HEK293 (cell line): Measurements from ENCODE around the gene RGS19.

ENCODE experiments used
- CTCF ChIA-PET: fragments of 350-600 bp; formaldehyde crosslinking; extraction: SDS; loops from one replicate; lab custom pipeline; 2021; ENCODE audit warnings: antibody characterized with exemption; lab: Yijun Ruan, JAX
- POLR2A ChIA-PET: fragments of 300-600 bp; formaldehyde crosslinking; extraction: SDS; loops from one replicate; lab custom pipeline; 2020; ENCODE audit warnings: antibody characterized with exemption, inconsistent platforms; lab: Yijun Ruan, JAX
- H3K27ac ChIP-seq: fragments of 200-500 bp; sonication (Bioruptor generic); 2 replicates; pipeline ENCODE4 v1.5.1; 2014; ENCODE audit warnings: low read depth, low read length, control low read depth, inconsistent platforms; ENCODE audit errors: extremely low read depth
- H3K36me3 ChIP-seq, 2 experiments: fragments of 200-500 bp in 1 of 2; sonication (Bioruptor generic) in 1 of 2; 1 replicate in 1 of 2; 2 replicates in 1 of 2; pipeline ENCODE4 v1.5.1; 2014 to 2017; ENCODE audit warnings: inconsistent platforms in 2 of 2, low read length in 2 of 2; ENCODE audit not compliant: control insufficient read depth in 2 of 2, insufficient read depth in 1 of 2
- H3K4me1 ChIP-seq: fragments of 200-500 bp; sonication (Bioruptor generic); 2 replicates; pipeline ENCODE4 v1.5.1; 2014; ENCODE audit warnings: mild to moderate bottlenecking, low read length, inconsistent platforms; ENCODE audit not compliant: control insufficient read depth, insufficient read depth
- H3K4me3 ChIP-seq: 2 replicates; pipeline ENCODE4 v1.5.1; 2011; ENCODE audit warnings: low read depth, mild to moderate bottlenecking, control low read depth, low read length, moderate library complexity
- H3K9me3 ChIP-seq: fragments of 200-500 bp; sonication (Bioruptor generic); 2 replicates; pipeline ENCODE4 v1.5.1; 2014; ENCODE audit warnings: low read depth, low read length, inconsistent platforms; ENCODE audit not compliant: control insufficient read depth, insufficient read depth
- EGR2 ChIP-seq: fragments of 450-650 bp; formaldehyde crosslinking; IDR thresholded peaks from 2 replicates; pipeline ENCODE4 v1.5.1; 2016; ENCODE audit warnings: low read depth, missing biosample characterization, missing genetic modification characterization
- GLIS2 ChIP-seq: fragments of 450-650 bp; formaldehyde crosslinking; IDR thresholded peaks from 2 replicates; pipeline ENCODE4 v1.5.1; 2016; ENCODE audit warnings: missing biosample characterization, missing genetic modification characterization
- MYNN ChIP-seq: fragments of 450-650 bp; formaldehyde crosslinking; IDR thresholded peaks from 2 replicates; pipeline ENCODE4 v1.5.1; 2016; ENCODE audit warnings: missing biosample characterization, missing genetic modification characterization, borderline replicate concordance
- OSR2 ChIP-seq: fragments of 450-650 bp; formaldehyde crosslinking; IDR thresholded peaks from 2 replicates; pipeline ENCODE4 v1.5.1; 2016; ENCODE audit warnings: missing biosample characterization, missing genetic modification characterization
- WT1 ChIP-seq: fragments of 450-650 bp; formaldehyde crosslinking; IDR thresholded peaks from 2 replicates; pipeline ENCODE4 v1.5.1; 2016; ENCODE audit warnings: missing biosample characterization, missing genetic modification characterization
- ZFHX2 ChIP-seq: fragments of 450-650 bp; formaldehyde crosslinking; conservative IDR thresholded peaks from 2 replicates; pipeline ENCODE4 v1.5.1; 2016; ENCODE audit warnings: missing biosample characterization, missing genetic modification characterization
- ZNF121 ChIP-seq: fragments of 450-650 bp; formaldehyde crosslinking; IDR thresholded peaks from 2 replicates; pipeline ENCODE4 v1.5.1; 2016; ENCODE audit warnings: missing biosample characterization, missing genetic modification characterization
- ZNF148 ChIP-seq: fragments of 450-650 bp; formaldehyde crosslinking; IDR thresholded peaks from 2 replicates; pipeline ENCODE4 v1.5.0; 2017; ENCODE audit warnings: missing biosample characterization, missing genetic modification characterization, borderline replicate concordance
- ZNF202 ChIP-seq: fragments of 450-650 bp; formaldehyde crosslinking; IDR thresholded peaks from 2 replicates; pipeline ENCODE4 v1.5.1; 2016; ENCODE audit warnings: missing biosample characterization, missing genetic modification characterization, borderline replicate concordance
- ZNF211 ChIP-seq: fragments of 450-650 bp; formaldehyde crosslinking; IDR thresholded peaks from 2 replicates; pipeline ENCODE4 v1.5.1; 2016; ENCODE audit warnings: low read depth, missing biosample characterization, missing genetic modification characterization
- ZNF223 ChIP-seq: fragments of 450-650 bp; formaldehyde crosslinking; IDR thresholded peaks from 2 replicates; pipeline ENCODE4 v1.5.1; 2016; ENCODE audit warnings: missing biosample characterization, missing genetic modification characterization
- ZNF248 ChIP-seq: fragments of 450-650 bp; formaldehyde crosslinking; IDR thresholded peaks from 2 replicates; pipeline ENCODE4 v1.5.1; 2017; ENCODE audit warnings: missing biosample characterization, missing genetic modification characterization
- ZNF837 ChIP-seq: fragments of 450-650 bp; formaldehyde crosslinking; IDR thresholded peaks from 2 replicates; pipeline ENCODE4 v1.5.1; 2016; ENCODE audit warnings: missing biosample characterization, missing genetic modification characterization
- ZNF843 ChIP-seq: fragments of 450-650 bp; formaldehyde crosslinking; IDR thresholded peaks from 2 replicates; pipeline ENCODE4 v1.5.1; 2016; ENCODE audit warnings: missing biosample characterization, missing genetic modification characterization
- TF ChIP-seq, protein P1 (sequence below): fragments of 450-650 bp; formaldehyde crosslinking; IDR thresholded peaks from 2 replicates; pipeline ENCODE4 v1.5.1; 2016; ENCODE audit warnings: missing biosample characterization, missing genetic modification characterization
- TF ChIP-seq, protein P2 (sequence below): fragments of 450-650 bp; formaldehyde crosslinking; IDR thresholded peaks from 2 replicates; pipeline ENCODE4 v1.5.1; 2016; ENCODE audit warnings: missing biosample characterization, missing genetic modification characterization

The RGS19 gene

DNA sequence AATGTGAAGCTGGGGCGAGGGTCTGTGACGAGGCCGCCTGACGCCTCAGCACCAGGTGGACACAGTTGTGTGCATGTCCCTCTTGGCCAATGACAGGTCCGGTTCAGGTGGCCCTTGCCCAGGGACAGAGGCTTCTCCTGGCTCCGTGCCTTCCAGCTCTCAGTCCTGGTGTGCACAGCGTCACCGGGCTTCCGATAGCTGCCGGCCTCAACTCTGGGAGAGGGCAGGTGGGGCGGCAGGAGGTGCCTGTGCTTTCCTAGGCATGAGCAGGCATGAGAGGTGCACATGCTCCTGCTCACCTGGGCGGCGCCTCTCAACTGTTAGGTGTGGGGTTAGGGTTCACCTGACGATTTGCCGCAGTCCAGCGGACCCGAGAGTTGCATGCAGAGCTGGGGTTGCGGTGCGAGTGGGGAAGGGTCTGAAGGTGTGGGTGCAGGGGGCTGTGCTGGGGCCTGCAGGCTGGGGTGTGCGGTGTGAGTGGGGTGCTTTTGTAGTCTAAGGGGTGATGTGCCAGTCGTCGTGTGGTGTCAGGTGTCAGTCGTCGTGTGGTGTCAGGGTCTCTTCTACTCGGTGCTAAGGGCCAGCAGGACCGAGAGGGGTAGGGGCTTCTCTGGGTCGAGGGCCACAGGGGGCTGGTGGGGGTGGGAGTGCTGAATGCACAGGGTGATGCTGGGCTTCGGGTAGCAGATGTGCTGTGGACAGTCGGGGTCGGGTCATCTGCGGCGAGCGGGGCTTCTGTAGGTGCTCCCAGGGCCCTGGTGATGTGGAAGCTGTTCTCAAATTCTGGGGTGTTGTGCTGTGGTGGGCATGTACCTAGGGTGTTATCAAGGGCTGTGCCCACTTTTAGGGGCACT, 26.1 kb downstream of the RGS19 start:
- CTCF ChIA-PET: interaction anchor here (0.6 to 3.0 kb wide), 8 partner anchors 9 to 334 kb away, joined by 3 to 19 read pairs (median 4); partner anchors contain the start of gene PRPF6
- Histone ChIP-seq H3K4me1 (peaks cover 6% of the 10 kb centered on the region), H3K36me3 (no peaks in the 10 kb centered on the region), H3K27ac (no peak overlapping the region), H3K4me3 (no peak overlapping the region), H3K9me3 (no peaks in the 10 kb centered on the region)
- TF ChIP-seq OSR2 (tag by site-specific recombination) (peak; percentile 39; the same call in 1 of the 2 replicates), ZNF837 (no peak), ZNF223 (no peak)
- TF ChIP-seq, protein P1, sequence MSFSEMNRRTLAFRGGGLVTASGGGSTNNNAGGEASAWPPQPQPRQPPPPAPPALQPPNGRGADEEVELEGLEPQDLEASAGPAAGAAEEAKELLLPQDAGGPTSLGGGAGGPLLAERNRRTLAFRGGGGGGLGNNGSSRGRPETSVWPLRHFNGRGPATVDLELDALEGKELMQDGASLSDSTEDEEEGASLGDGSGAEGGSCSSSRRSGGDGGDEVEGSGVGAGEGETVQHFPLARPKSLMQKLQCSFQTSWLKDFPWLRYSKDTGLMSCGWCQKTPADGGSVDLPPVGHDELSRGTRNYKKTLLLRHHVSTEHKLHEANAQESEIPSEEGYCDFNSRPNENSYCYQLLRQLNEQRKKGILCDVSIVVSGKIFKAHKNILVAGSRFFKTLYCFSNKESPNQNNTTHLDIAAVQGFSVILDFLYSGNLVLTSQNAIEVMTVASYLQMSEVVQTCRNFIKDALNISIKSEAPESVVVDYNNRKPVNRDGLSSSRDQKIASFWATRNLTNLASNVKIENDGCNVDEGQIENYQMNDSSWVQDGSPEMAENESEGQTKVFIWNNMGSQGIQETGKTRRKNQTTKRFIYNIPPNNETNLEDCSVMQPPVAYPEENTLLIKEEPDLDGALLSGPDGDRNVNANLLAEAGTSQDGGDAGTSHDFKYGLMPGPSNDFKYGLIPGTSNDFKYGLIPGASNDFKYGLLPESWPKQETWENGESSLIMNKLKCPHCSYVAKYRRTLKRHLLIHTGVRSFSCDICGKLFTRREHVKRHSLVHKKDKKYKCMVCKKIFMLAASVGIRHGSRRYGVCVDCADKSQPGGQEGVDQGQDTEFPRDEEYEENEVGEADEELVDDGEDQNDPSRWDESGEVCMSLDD (tag by site-specific recombination): peak; percentile 13; the same call in 1 of the 2 replicates
- POLR2A ChIA-PET: interaction anchor here (1.1 to 2.2 kb wide), 3 partner anchors 9 to 97 kb away, joined by 3 to 16 read pairs (median 3); partner anchors contain the start of genes PRPF6, TCEA2 and UCKL1

DNA sequence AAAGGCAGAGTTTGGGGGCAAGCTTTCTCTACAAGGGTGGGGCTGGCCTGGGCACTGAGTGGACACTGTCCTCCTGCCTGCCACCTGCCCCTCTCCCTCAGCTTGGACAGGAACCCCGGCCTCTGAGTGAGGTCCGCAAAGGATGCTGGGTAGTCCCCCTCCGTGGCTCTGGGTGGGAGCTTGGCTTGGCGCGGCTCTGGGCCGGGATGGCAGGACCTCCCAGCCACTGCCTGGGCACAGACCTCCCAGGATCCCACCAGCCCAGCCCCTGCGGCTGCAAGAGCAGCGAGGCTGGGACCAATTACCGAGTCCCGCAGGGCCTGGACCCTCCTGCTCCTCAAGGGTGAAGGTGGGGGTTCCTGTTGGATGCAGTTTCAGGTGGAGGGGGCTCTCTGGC, 27.0 kb downstream of the RGS19 start:
- TF ChIP-seq GLIS2: 0 out of 2 replicates have a peak, but pooled peaks have one; percentile 9
- no peak for TF ChIP-seq ZNF248 (tag by site-specific recombination)
- TF ChIP-seq ZNF148 (tag by site-specific recombination): no peak
- CTCF ChIA-PET: interaction anchor here (0.6 to 3.0 kb wide), 5 partner anchors 10 to 78 kb away, joined by 3 to 19 read pairs (median 3); partner anchors contain the start of gene TCEA2
- peaks cover 6% of the 10 kb centered on the region for H3K4me1 ChIP-seq

GRCh38 chr20:64051561-64052325, 27.6 kb downstream of the RGS19 start:
- POLR2A ChIA-PET: interaction anchor here (0.7 kb wide), 1 partner anchor 13 kb away, joined by 3 read pairs; no protein-coding TSS in a partner anchor
- CTCF ChIA-PET: interaction anchor here (0.6 to 1.2 kb wide), 4 partner anchors 11 to 78 kb away, joined by 3 to 4 read pairs (median 3); partner anchors contain the start of gene TCEA2
- peaks cover 6% of the 10 kb centered on the region for H3K4me1 ChIP-seq
- TF ChIP-seq ZFHX2 (tag by site-specific recombination) (peak; percentile 39), ZNF121 (tag by site-specific recombination) (peak; percentile 73), EGR2 (peak; percentile 33), WT1 (tag by site-specific recombination) (no peak), ZNF211 (tag by site-specific recombination) (no peak), ZNF843 (tag by site-specific recombination) (no peak), MYNN (tag by site-specific recombination) (no peak), ZNF202 (no peak)
- TF ChIP-seq, protein P2, sequence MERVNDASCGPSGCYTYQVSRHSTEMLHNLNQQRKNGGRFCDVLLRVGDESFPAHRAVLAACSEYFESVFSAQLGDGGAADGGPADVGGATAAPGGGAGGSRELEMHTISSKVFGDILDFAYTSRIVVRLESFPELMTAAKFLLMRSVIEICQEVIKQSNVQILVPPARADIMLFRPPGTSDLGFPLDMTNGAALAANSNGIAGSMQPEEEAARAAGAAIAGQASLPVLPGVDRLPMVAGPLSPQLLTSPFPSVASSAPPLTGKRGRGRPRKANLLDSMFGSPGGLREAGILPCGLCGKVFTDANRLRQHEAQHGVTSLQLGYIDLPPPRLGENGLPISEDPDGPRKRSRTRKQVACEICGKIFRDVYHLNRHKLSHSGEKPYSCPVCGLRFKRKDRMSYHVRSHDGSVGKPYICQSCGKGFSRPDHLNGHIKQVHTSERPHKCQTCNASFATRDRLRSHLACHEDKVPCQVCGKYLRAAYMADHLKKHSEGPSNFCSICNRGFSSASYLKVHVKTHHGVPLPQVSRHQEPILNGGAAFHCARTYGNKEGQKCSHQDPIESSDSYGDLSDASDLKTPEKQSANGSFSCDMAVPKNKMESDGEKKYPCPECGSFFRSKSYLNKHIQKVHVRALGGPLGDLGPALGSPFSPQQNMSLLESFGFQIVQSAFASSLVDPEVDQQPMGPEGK (tag by site-specific recombination): 0 out of 2 replicates have a peak, but pooled peaks have one; percentile 27
- H3K9me3 ChIP-seq: no peaks in the 10 kb centered on the region
- peaks cover 0 to 5% of the 10 kb centered on the region in 2 experiments; a peak in 1 of 3 replicates for H3K36me3 ChIP-seq
- no peak overlapping the region for H3K4me3 ChIP-seq
- no peak overlapping the region for H3K27ac ChIP-seq

More for the DNA sequence above, 27.0 kb downstream of the RGS19 start:
- Histone ChIP-seq H3K9me3 (no peaks in the 10 kb centered on the region), H3K36me3 (peaks cover 0 to 5% of the 10 kb centered on the region in 2 experiments; a peak in 1 of 3 replicates), H3K4me3 (no peak overlapping the region), H3K27ac (no peak overlapping the region)
- POLR2A ChIA-PET: no interaction called here
